IMR-90 (cell line): ENCODE data around the gene LYPD5. TPM values are rescaled to one million over a fixed set of nuclear protein-coding genes. Genes with fewer than 3 reads are reported as not detected.

Source experiments
- ATAC-seq: fragments of 200-7000 bp; cut with Tn5 transposase; 2 replicates; pipeline ENCODE4 v1.9.1; 2020; ENCODE audit warnings: low read depth, mild to moderate bottlenecking, moderate library complexity
- BruUV-seq: library from RNA; stranded (reverse); fragments of 400-500 nt; replicated peaks from 2 replicates; lab custom pipeline; 2021; lab: Mats Ljungman, UMichigan
- CTCF ChIA-PET: fragments of 300-600 bp; formaldehyde crosslinking; extraction: SDS; loops from one replicate; lab custom pipeline; 2021; ENCODE audit warnings: antibody characterized with exemption; lab: Yijun Ruan, JAX
- POLR2A ChIA-PET: fragments of 300-600 bp; sonication (Branson Sonifier 250); formaldehyde crosslinking; loops from one replicate; lab custom pipeline; 2022; ENCODE audit warnings: antibody characterized with exemption; ENCODE audit not compliant: unreplicated experiment; lab: Charles Lee
- DNase-seq: peaks from one replicate; pipeline ENCODE4 v3.0.0; 2013
- H2AFZ ChIP-seq: replicated peaks from 2 replicates; pipeline ENCODE3; 2013; ENCODE audit warnings: low read length, mild to moderate bottlenecking; ENCODE audit not compliant: poor library complexity
- H2AK5ac ChIP-seq: 2 replicates; pipeline ENCODE4 v1.6.1; 2013; ENCODE audit warnings: low read depth, low read length, inconsistent platforms
- H2AK9ac ChIP-seq: replicated peaks from 2 replicates; pipeline ENCODE3; 2013; ENCODE audit warnings: mild to moderate bottlenecking, low read depth, low read length, moderate library complexity; ENCODE audit not compliant: poor library complexity
- H2BK120ac ChIP-seq: 2 replicates; pipeline ENCODE4 v1.6.1; 2013; ENCODE audit warnings: low read depth, low read length, inconsistent platforms
- H2BK15ac ChIP-seq: 3 replicates; pipeline ENCODE4 v1.6.1; 2013; ENCODE audit warnings: low read depth, low read length, inconsistent platforms
- H2BK20ac ChIP-seq: 2 replicates; pipeline ENCODE4 v1.6.1; 2013; ENCODE audit warnings: low read depth, mild to moderate bottlenecking, inconsistent platforms, low read length, moderate library complexity
- H2BK5ac ChIP-seq: 2 replicates; pipeline ENCODE4 v1.6.1; 2013; ENCODE audit warnings: mild to moderate bottlenecking, low read depth, low read length, inconsistent platforms; ENCODE audit not compliant: poor library complexity, severe bottlenecking
- H3K14ac ChIP-seq: replicated peaks from 2 replicates; pipeline ENCODE4 v1.6.1; 2013; ENCODE audit warnings: low read depth, low read length, inconsistent platforms
- H3K18ac ChIP-seq: 2 replicates; pipeline ENCODE4 v1.6.1; 2013; ENCODE audit warnings: low read depth, low read length, control low read depth
- H3K23ac ChIP-seq: 2 replicates; pipeline ENCODE4 v1.6.1; 2013; ENCODE audit warnings: low read depth, low read length, inconsistent platforms
- H3K27ac ChIP-seq: 2 replicates; pipeline ENCODE4 v1.5.1; 2013; ENCODE audit warnings: mild to moderate bottlenecking, control low read depth, low read length; ENCODE audit not compliant: insufficient read depth
- H3K27me3 ChIP-seq: 2 replicates; pipeline ENCODE4 v1.6.1; 2013; ENCODE audit warnings: low read length; ENCODE audit not compliant: control insufficient read depth, insufficient read depth
- H3K36me3 ChIP-seq: 2 replicates; pipeline ENCODE4 v1.6.1; 2013; ENCODE audit warnings: low read length, mixed read lengths; ENCODE audit not compliant: control insufficient read depth, insufficient read depth
- H3K4ac ChIP-seq: 2 replicates; pipeline ENCODE4 v1.6.1; 2013; ENCODE audit warnings: low read depth, low read length, inconsistent platforms
- H3K4me1 ChIP-seq: 2 replicates; pipeline ENCODE4 v1.6.1; 2013; ENCODE audit warnings: low read length, mixed read lengths; ENCODE audit not compliant: control insufficient read depth, insufficient read depth
- H3K4me2 ChIP-seq: 2 replicates; pipeline ENCODE4 v1.6.1; 2013; ENCODE audit warnings: low read depth, mild to moderate bottlenecking, control low read depth, low read length, moderate library complexity
- H3K4me3 ChIP-seq: 2 replicates; pipeline ENCODE4 v1.5.1; 2013; ENCODE audit warnings: low read depth, mild to moderate bottlenecking, control low read depth, low read length, moderate library complexity; ENCODE audit not compliant: insufficient read depth
- H3K56ac ChIP-seq: 2 replicates; pipeline ENCODE4 v1.6.1; 2013; ENCODE audit warnings: low read length, inconsistent platforms; ENCODE audit not compliant: insufficient read depth; ENCODE audit errors: extremely low read depth
- H3K79me1 ChIP-seq, 2 experiments: 2 replicates each; pipeline ENCODE4 v1.6.1; 2013; ENCODE audit warnings: low read length in 2 of 2, inconsistent platforms in 1 of 2, low read depth in 1 of 2
- H3K9ac ChIP-seq: 2 replicates; pipeline ENCODE4 v1.6.1; 2013; ENCODE audit warnings: low read depth, low read length, control low read depth
- H3K9me1 ChIP-seq: 2 replicates; pipeline ENCODE4 v1.6.1; 2013; ENCODE audit warnings: low read length, inconsistent platforms; ENCODE audit not compliant: insufficient read depth
- H3K9me3 ChIP-seq: 2 replicates; pipeline ENCODE4 v1.6.1; 2013; ENCODE audit warnings: low read length; ENCODE audit not compliant: control insufficient read depth, insufficient read depth
- H4K20me1 ChIP-seq: 2 replicates; pipeline ENCODE4 v1.6.1; 2013; ENCODE audit warnings: low read length, inconsistent platforms; ENCODE audit not compliant: insufficient read depth
- H4K5ac ChIP-seq: 2 replicates; pipeline ENCODE4 v1.6.1; 2013; ENCODE audit warnings: mild to moderate bottlenecking, low read depth, low read length, control low read depth
- H4K8ac ChIP-seq, 2 experiments: 2 replicates each; pipeline ENCODE4 v1.6.1; 2013; ENCODE audit warnings: low read depth in 2 of 2, low read length in 2 of 2, control low read depth in 1 of 2, inconsistent platforms in 1 of 2
- H4K91ac ChIP-seq: 2 replicates; pipeline ENCODE4 v1.6.1; 2013; ENCODE audit warnings: low read depth, low read length, inconsistent platforms; ENCODE audit not compliant: insufficient read depth
- BHLHE40 ChIP-seq: fragments of 150-350 bp; IDR thresholded peaks from 2 replicates; pipeline ENCODE4 v1.6.1; 2016; ENCODE audit warnings: mild to moderate bottlenecking, low read depth, low read length
- CEBPB ChIP-seq: IDR thresholded peaks from 2 replicates; pipeline ENCODE4 v1.6.1; 2012; ENCODE audit warnings: low read depth, low read length, improper control_type of control experiment
- CHD1 ChIP-seq: IDR thresholded peaks from 2 replicates; pipeline ENCODE4 v1.6.1; 2012; ENCODE audit warnings: low read depth, low read length, improper control_type of control experiment
- FOS ChIP-seq: fragments of 150-350 bp; IDR thresholded peaks from 2 replicates; pipeline ENCODE4 v1.6.1; 2016; ENCODE audit warnings: low read depth, low read length
- MAFK ChIP-seq: IDR thresholded peaks from 2 replicates; pipeline ENCODE4 v1.6.1; 2012; ENCODE audit warnings: low read depth, low read length, improper control_type of control experiment
- MAZ ChIP-seq: IDR thresholded peaks from 2 replicates; pipeline ENCODE4 v1.6.1; 2012; ENCODE audit warnings: low read depth, mild to moderate bottlenecking, low read length, improper control_type of control experiment, moderate library complexity, borderline replicate concordance
- MXI1 ChIP-seq: IDR thresholded peaks from 2 replicates; pipeline ENCODE4 v1.6.1; 2012; ENCODE audit warnings: low read depth, mild to moderate bottlenecking, low read length, moderate library complexity, borderline replicate concordance
- NFE2L2 ChIP-seq: fragments of 150-350 bp; IDR thresholded peaks from 2 replicates; pipeline ENCODE4 v1.6.1; 2016; ENCODE audit warnings: low read depth, mild to moderate bottlenecking, low read length
- POLR2A ChIP-seq: IDR thresholded peaks from 2 replicates; pipeline ENCODE4 v1.6.1; 2012; ENCODE audit warnings: mild to moderate bottlenecking, low read depth, low read length
- RAD21 ChIP-seq: IDR thresholded peaks from 2 replicates; pipeline ENCODE4 v1.6.1; 2012; ENCODE audit warnings: low read length, improper control_type of control experiment
- RCOR1 ChIP-seq: IDR thresholded peaks from 2 replicates; pipeline ENCODE4 v1.6.1; 2012; ENCODE audit warnings: mild to moderate bottlenecking, low read length, improper control_type of control experiment; ENCODE audit not compliant: insufficient replicate concordance
- RFX5 ChIP-seq: IDR thresholded peaks from 2 replicates; pipeline ENCODE4 v1.8.0; 2012; ENCODE audit warnings: low read depth, mild to moderate bottlenecking, low read length, moderate library complexity
- SMC3 ChIP-seq: fragments of 150-350 bp; IDR thresholded peaks from 2 replicates; pipeline ENCODE4 v1.6.1; 2016; ENCODE audit warnings: low read depth, mild to moderate bottlenecking, antibody characterized with exemption, low read length, moderate library complexity
- WGBS, 2 experiments: methylation state at CpG; one replicate each; pipeline versions ENCODE4 v1.1.5 to v1.1.7; 2013; ENCODE audit warnings: missing lambda C conversion rate in 2 of 2; ENCODE audit not compliant: insufficient read length in 1 of 2; ENCODE audit errors: extremely low coverage in 2 of 2; 5-methylcytosine and 5-hydroxymethylcytosine counted together
- dilution Hi-C: fragments of 300-500 bp; cut with HindIII; formaldehyde crosslinking; loops from one replicate; pipeline ENCODE4 v1.14.3; 2018; ENCODE audit warnings: low sequenced_read_pairs; ENCODE audit not compliant: unreplicated experiment
- in situ Hi-C: fragments of 300-500 bp; cut with MboI; formaldehyde crosslinking; loops from 3 replicates; pipeline ENCODE4 v1.14.3; 2019; ENCODE audit warnings: low sequenced_read_pairs, inconsistent platforms, mixed read lengths
- intact Hi-C: fragments of 100-400 bp; cut with micrococcal nuclease; formaldehyde crosslinking; loops from 2 replicates; pipeline ENCODE4 v1.10.0; 2022
- polyA plus RNA-seq, 3 experiments: library from polyadenylated mRNA; depleted of rRNA; stranded (reverse); fragments of >200 nt; gene quantifications; 2 replicates each; pipeline ENCODE4 v1.2.3, GENCODE V29; 2012; ENCODE audit warnings: low replicate concordance in 1 of 3
- total RNA-seq: library from RNA; depleted of rRNA; stranded (reverse); fragments of >200 nt; gene quantifications from 2 replicates; pipeline ENCODE4 v1.2.3, GENCODE V29; 2012
- TF ChIP-seq, protein P1 (sequence below): fragments of 150-350 bp; IDR thresholded peaks from 2 replicates; pipeline ENCODE4 v1.6.1; 2016; ENCODE audit warnings: low read depth, mild to moderate bottlenecking, low read length, moderate library complexity, borderline replicate concordance
- TF ChIP-seq, protein P2 (sequence below): conservative IDR thresholded peaks from 2 replicates; pipeline ENCODE4 v1.5.1; 2012; ENCODE audit warnings: mild to moderate bottlenecking, low read depth, low read length, improper control_type of control experiment
- TF ChIP-seq, protein P3 (sequence below): fragments of 150-350 bp; IDR thresholded peaks from 2 replicates; pipeline ENCODE4 v1.6.1; 2017; ENCODE audit warnings: mild to moderate bottlenecking, antibody characterized with exemption, low read length, low read depth

Gene LYPD5
- total and polyA plus RNA-seq, 2 of the 4 experiments (the other 2 are of a cell fraction), result 0.31 to 0.36 TPM

GRCh38 chr19:43779147-43779819 is 23.0 kb downstream of the LYPD5 start:
- Histone ChIP-seq H3K27ac (no peak overlapping the region), H3K14ac (no peak overlapping the region), H4K91ac (no peak overlapping the region), H3K27me3 (peaks cover 3% of the 10 kb centered on the region), H3K4ac (no peak overlapping the region), H3K9me3 (no peaks in the 10 kb centered on the region), H3K36me3 (no peaks in the 10 kb centered on the region), H3K4me3 (no peak overlapping the region), H3K79me1 (no peaks in the 10 kb centered on the region), H3K4me1 (peaks cover 9% of the 10 kb centered on the region), H2BK5ac (no peak overlapping the region), H2AFZ (peak overlapping the region; percentile 53), H3K56ac (no peak overlapping the region), H3K9ac (no peak overlapping the region), H2BK15ac (no peak overlapping the region), H3K9me1 (peaks cover 8% of the 10 kb centered on the region), H2AK9ac (peak overlapping the region; percentile 34), H4K8ac (no peak overlapping the region), H4K5ac (no peak overlapping the region), H4K20me1 (no peaks in the 10 kb centered on the region), H2BK20ac (no peak overlapping the region), H2AK5ac (peak overlapping the region; percentile 34; the same call in 1 of the 2 replicates), H3K23ac (no peak overlapping the region), H3K18ac (no peak overlapping the region), H2BK120ac (no peak overlapping the region), H3K4me2 (no peak overlapping the region)
- no peak for TF ChIP-seq MAZ
- TF ChIP-seq FOS, result no peak
- TF ChIP-seq SMC3, result no peak
- TF ChIP-seq MXI1, result no peak
- TF ChIP-seq NFE2L2, result no peak
- TF ChIP-seq MAFK, result no peak
- TF ChIP-seq POLR2A, result no peak
- no peak for TF ChIP-seq CEBPB
- TF ChIP-seq BHLHE40, result no peak
- TF ChIP-seq, protein P1, sequence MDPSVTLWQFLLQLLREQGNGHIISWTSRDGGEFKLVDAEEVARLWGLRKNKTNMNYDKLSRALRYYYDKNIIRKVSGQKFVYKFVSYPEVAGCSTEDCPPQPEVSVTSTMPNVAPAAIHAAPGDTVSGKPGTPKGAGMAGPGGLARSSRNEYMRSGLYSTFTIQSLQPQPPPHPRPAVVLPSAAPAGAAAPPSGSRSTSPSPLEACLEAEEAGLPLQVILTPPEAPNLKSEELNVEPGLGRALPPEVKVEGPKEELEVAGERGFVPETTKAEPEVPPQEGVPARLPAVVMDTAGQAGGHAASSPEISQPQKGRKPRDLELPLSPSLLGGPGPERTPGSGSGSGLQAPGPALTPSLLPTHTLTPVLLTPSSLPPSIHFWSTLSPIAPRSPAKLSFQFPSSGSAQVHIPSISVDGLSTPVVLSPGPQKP, result no peak
- no peak for TF ChIP-seq RFX5
- TF ChIP-seq RCOR1, result no peak
- no peak for TF ChIP-seq RAD21
- TF ChIP-seq, protein P2, sequence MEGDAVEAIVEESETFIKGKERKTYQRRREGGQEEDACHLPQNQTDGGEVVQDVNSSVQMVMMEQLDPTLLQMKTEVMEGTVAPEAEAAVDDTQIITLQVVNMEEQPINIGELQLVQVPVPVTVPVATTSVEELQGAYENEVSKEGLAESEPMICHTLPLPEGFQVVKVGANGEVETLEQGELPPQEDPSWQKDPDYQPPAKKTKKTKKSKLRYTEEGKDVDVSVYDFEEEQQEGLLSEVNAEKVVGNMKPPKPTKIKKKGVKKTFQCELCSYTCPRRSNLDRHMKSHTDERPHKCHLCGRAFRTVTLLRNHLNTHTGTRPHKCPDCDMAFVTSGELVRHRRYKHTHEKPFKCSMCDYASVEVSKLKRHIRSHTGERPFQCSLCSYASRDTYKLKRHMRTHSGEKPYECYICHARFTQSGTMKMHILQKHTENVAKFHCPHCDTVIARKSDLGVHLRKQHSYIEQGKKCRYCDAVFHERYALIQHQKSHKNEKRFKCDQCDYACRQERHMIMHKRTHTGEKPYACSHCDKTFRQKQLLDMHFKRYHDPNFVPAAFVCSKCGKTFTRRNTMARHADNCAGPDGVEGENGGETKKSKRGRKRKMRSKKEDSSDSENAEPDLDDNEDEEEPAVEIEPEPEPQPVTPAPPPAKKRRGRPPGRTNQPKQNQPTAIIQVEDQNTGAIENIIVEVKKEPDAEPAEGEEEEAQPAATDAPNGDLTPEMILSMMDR, result no peak
- TF ChIP-seq CHD1, result no peak
- TF ChIP-seq, protein P3, sequence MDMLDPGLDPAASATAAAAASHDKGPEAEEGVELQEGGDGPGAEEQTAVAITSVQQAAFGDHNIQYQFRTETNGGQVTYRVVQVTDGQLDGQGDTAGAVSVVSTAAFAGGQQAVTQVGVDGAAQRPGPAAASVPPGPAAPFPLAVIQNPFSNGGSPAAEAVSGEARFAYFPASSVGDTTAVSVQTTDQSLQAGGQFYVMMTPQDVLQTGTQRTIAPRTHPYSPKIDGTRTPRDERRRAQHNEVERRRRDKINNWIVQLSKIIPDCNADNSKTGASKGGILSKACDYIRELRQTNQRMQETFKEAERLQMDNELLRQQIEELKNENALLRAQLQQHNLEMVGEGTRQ, result no peak
- BruUV-seq, result no TSS peak
- DNase-seq, result no peak
- intact Hi-C loops, result no loop called here
- 85% methylated on average over 11 of the region's 16 CpGs; no CpG with 5 or more reads in 1 of the 2 experiments for WGBS, 2 experiments
- dilution Hi-C loops, result no loop called here
- ATAC-seq, result no peak
- in situ Hi-C loops, result no loop called here
- ChIA-PET CTCF (no interaction called here), POLR2A (interaction anchor here (0.5 kb wide), 1 partner anchor 21 kb away, joined by 13 read pairs; no protein-coding TSS in a partner anchor)
